ENCODE measurements around the gene AP3B1. TPM values are rescaled to one million over a fixed set of nuclear protein-coding genes. Genes with fewer than 3 reads are reported as not detected.

AP3B1 gene
- total and polyA plus RNA-seq, 2 donors (not counting 1 experiment from before 2014, with no cell fraction given), result 26.8 to 58.9 TPM

- ATAC-seq (ENCODE audit: low read depth), result no peak
- H3K4me3 Mint-ChIP-seq, result no peak overlapping the region
- H3K27ac Mint-ChIP-seq, result no peak overlapping the region
- no peaks in the 10 kb centered on the region for H4K20me1 ChIP-seq (ENCODE audit: control insufficient read depth, insufficient read depth, low read length, poor library complexity, severe bottlenecking)
- H3K4me1 Mint-ChIP-seq, result no peaks in the 10 kb centered on the region
- H3K9ac ChIP-seq (ENCODE audit: low read length), result no peak overlapping the region
- H3K4me3 ChIP-seq (ENCODE audit: control extremely low read depth in 1 of 5, extremely low read depth in 1 of 5, insufficient read depth in 1 of 5, low read depth in 2 of 5, low read length in 4 of 5), result no peak overlapping the region
- ChIA-PET POLR2A (no interaction called here), CTCF (no interaction called here)
- H3K4me1 ChIP-seq (ENCODE audit: control insufficient read depth in 2 of 2, insufficient read depth in 2 of 2, low read length in 2 of 2), result no peaks in the 10 kb centered on the region
- no peaks in the 10 kb centered on the region for H3K9me3 Mint-ChIP-seq (ENCODE audit: insufficient read depth)
- intact Hi-C loops (cut with micrococcal nuclease), result no loop called here
- H3K27ac ChIP-seq (ENCODE audit: low read length in 2 of 2), result no peak overlapping the region
- no CpG with 5 or more reads among the region's 2 CpGs for WGBS (ENCODE audit: insufficient coverage)
- no peak overlapping the region for H3K4me2 ChIP-seq (replicated peaks; ENCODE audit: low read depth, low read length, poor library complexity, severe bottlenecking)
- DNase-seq, result no peak
- peaks cover 17% of the 10 kb centered on the region for H3K79me2 ChIP-seq (ENCODE audit: control insufficient read depth, insufficient read depth, low read length)
- H3K27me3 Mint-ChIP-seq, result no peaks in the 10 kb centered on the region
- TF ChIP-seq CTCF (IDR thresholded peaks at IDR 0.05) (no peak), EZH2 (IDR thresholded peaks at IDR 0.05; ENCODE audit: borderline replicate concordance, insufficient read depth, low read depth, low read length, poor library complexity, severe bottlenecking) (no peak)
- H3K27me3 ChIP-seq (replicated peaks in 1 of 4; ENCODE audit: control extremely low read depth in 1 of 4, control insufficient read depth in 3 of 4, insufficient read depth in 4 of 4, low read length in 3 of 4), result no peaks in the 10 kb centered on the region
- H3K9me3 ChIP-seq (ENCODE audit: control extremely low read depth in 1 of 3, control insufficient read depth in 2 of 3, insufficient read depth in 1 of 3, low read length in 2 of 3), result no peaks in the 10 kb centered on the region
- peaks cover 1 to 4% of the 10 kb centered on the region in 2 experiments for H3K36me3 ChIP-seq (replicated peaks in 1 of 2; ENCODE audit: control extremely low read depth in 1 of 2, control insufficient read depth in 1 of 2, extremely low read depth in 1 of 2, insufficient read depth in 2 of 2, low read length in 1 of 2)
- no peak overlapping the region for H2AFZ ChIP-seq (ENCODE audit: insufficient read depth, low read depth, low read length, poor library complexity, severe bottlenecking)
These were observed 51.4 kb downstream of the AP3B1 start for GRCh38 chr5:78243091-78243490.

GRCh38 chr5:78242001-78242400 is 52.5 kb downstream of the AP3B1 start:
- ChIA-PET CTCF (no interaction called here), POLR2A (no interaction called here)
- ATAC-seq (ENCODE audit: low read depth) (no peak), DNase-seq (no peak)
- H3K9me3 ChIP-seq (ENCODE audit: control extremely low read depth in 1 of 3, control insufficient read depth in 2 of 3, insufficient read depth in 1 of 3, low read length in 2 of 3), result no peaks in the 10 kb centered on the region
- Mint-ChIP-seq H3K27ac (peak overlapping the region; percentile 17), H3K27me3 (no peaks in the 10 kb centered on the region), H3K4me3 (no peak overlapping the region), H3K9me3 (ENCODE audit: insufficient read depth) (no peaks in the 10 kb centered on the region), H3K4me1 (no peaks in the 10 kb centered on the region)
- no peak overlapping the region for H3K4me3 ChIP-seq (ENCODE audit: control extremely low read depth in 1 of 5, extremely low read depth in 1 of 5, insufficient read depth in 1 of 5, low read depth in 2 of 5, low read length in 4 of 5)
- no peaks in the 10 kb centered on the region for H4K20me1 ChIP-seq (ENCODE audit: control insufficient read depth, insufficient read depth, low read length, poor library complexity, severe bottlenecking)
- H3K79me2 ChIP-seq (ENCODE audit: control insufficient read depth, insufficient read depth, low read length), result peaks cover 26% of the 10 kb centered on the region
- no peaks in the 10 kb centered on the region for H3K4me1 ChIP-seq (ENCODE audit: control insufficient read depth in 2 of 2, insufficient read depth in 2 of 2, low read length in 2 of 2)
- H3K36me3 ChIP-seq (replicated peaks in 1 of 2; ENCODE audit: control extremely low read depth in 1 of 2, control insufficient read depth in 1 of 2, extremely low read depth in 1 of 2, insufficient read depth in 2 of 2, low read length in 1 of 2), result peaks cover 5 to 9% of the 10 kb centered on the region in 2 experiments
- H2AFZ ChIP-seq (ENCODE audit: insufficient read depth, low read depth, low read length, poor library complexity, severe bottlenecking), result no peak overlapping the region
- TF ChIP-seq EZH2 (IDR thresholded peaks at IDR 0.05; ENCODE audit: borderline replicate concordance, insufficient read depth, low read depth, low read length, poor library complexity, severe bottlenecking) (no peak), CTCF (IDR thresholded peaks at IDR 0.05) (no peak)
- no peak overlapping the region for H3K9ac ChIP-seq (ENCODE audit: low read length)
- no peaks in the 10 kb centered on the region for H3K27me3 ChIP-seq (replicated peaks in 1 of 4; ENCODE audit: control extremely low read depth in 1 of 4, control insufficient read depth in 3 of 4, insufficient read depth in 4 of 4, low read length in 3 of 4)
- intact Hi-C loops (cut with micrococcal nuclease), result no loop called here
- H3K4me2 ChIP-seq (replicated peaks; ENCODE audit: low read depth, low read length, poor library complexity, severe bottlenecking), result no peak overlapping the region
- no peak overlapping the region for H3K27ac ChIP-seq (ENCODE audit: low read length in 2 of 2)
- 100% methylated on average over 1 of the region's 1 CpG for WGBS (ENCODE audit: insufficient coverage)
